ENCODE data around the gene TNFRSF1A. TPM values are rescaled to one million over a fixed set of nuclear protein-coding genes. Genes with fewer than 3 reads are reported as not detected.

Gene TNFRSF1A
- total RNA-seq, 1 experiment from 2014 or later: 59.9 TPM

GRCh38 chr12:6326316-6327228 lies 15.3 kb downstream of the TNFRSF1A start:
- Histone ChIP-seq H2BK15ac (ENCODE audit: low read depth, low read length) (no peak overlapping the region), H2AK5ac (ENCODE audit: insufficient read length, low read length) (no peak overlapping the region), H3K4me1 (ENCODE audit: insufficient read depth, low read length) (peaks cover 17% of the 10 kb centered on the region; the same call in 1 of the 2 replicates), H3K27ac (ENCODE audit: insufficient read length, low read depth, low read length) (no peak overlapping the region), H4K8ac (replicated peaks; ENCODE audit: insufficient read length, low read depth, low read length) (no peak overlapping the region), H3T11ph (ENCODE audit: low read length) (no peak overlapping the region), H3K4me2 (ENCODE audit: insufficient read depth, insufficient read length, low read length) (no peak overlapping the region), H3K9me3 (ENCODE audit: control insufficient read depth, low read depth, low read length) (no peaks in the 10 kb centered on the region), H3K23ac (ENCODE audit: insufficient read length, low read depth, low read length) (no peak overlapping the region), H3K14ac (ENCODE audit: insufficient read depth, low read length) (no peak overlapping the region), H4K5ac (ENCODE audit: insufficient read length, low read depth, low read length) (no peak overlapping the region), H2AFZ (ENCODE audit: low read length) (no peak overlapping the region), H3K18ac (ENCODE audit: insufficient read length, low read depth, low read length) (no peak overlapping the region), H2BK20ac (ENCODE audit: low read depth, low read length, poor library complexity, severe bottlenecking) (no peak overlapping the region), H2BK5ac (ENCODE audit: insufficient read length, low read length) (no peak overlapping the region), H4K91ac (ENCODE audit: insufficient read length, low read depth, low read length) (no peak overlapping the region), H2BK12ac (ENCODE audit: insufficient read length, low read depth, low read length) (no peak overlapping the region), H3K27me3 (ENCODE audit: insufficient read depth, low read length) (no peaks in the 10 kb centered on the region), H3K79me2 (ENCODE audit: insufficient read depth, low read length) (no peaks in the 10 kb centered on the region), H3K4ac (ENCODE audit: low read depth, low read length) (no peak overlapping the region), H3K23me2 (ENCODE audit: insufficient read length, low read depth, low read length, poor library complexity, severe bottlenecking) (no peaks in the 10 kb centered on the region), H3K9ac (ENCODE audit: extremely low read depth, insufficient read length, low read length) (no peak overlapping the region), H4K20me1 (ENCODE audit: control insufficient read depth, insufficient read depth, insufficient read length) (no peaks in the 10 kb centered on the region), H2BK120ac (ENCODE audit: low read depth, low read length, poor library complexity, severe bottlenecking) (no peak overlapping the region), H3K56ac (ENCODE audit: insufficient read length, low read depth, low read length) (no peak overlapping the region), H3K79me1 (ENCODE audit: insufficient read depth, low read depth, low read length, poor library complexity, severe bottlenecking) (no peaks in the 10 kb centered on the region)
- WGBS (ENCODE audit: extremely low coverage, insufficient read length, low lambda C conversion rate): no CpG with 5 or more reads among the region's 21 CpGs
- Mint-ChIP-seq H3K4me1 (peaks cover 49 to 63% of the 10 kb centered on the region in 2 experiments), H3K36me3 (ENCODE audit: insufficient read depth in 1 of 3, low read depth in 3 of 3) (peaks cover 20 to 45% (median 33%) of the 10 kb centered on the region in 3 experiments; a peak in 6 of 7 replicates), H3K27me3 (ENCODE audit: low read depth) (no peaks in the 10 kb centered on the region), H3K9me3 (no peaks in the 10 kb centered on the region), H3K27ac (peak overlapping the region; percentile 41 to 94 (median 87); a peak in 6 of 7 replicates), H3K4me3 (peak overlapping the region in 1 of 2 experiments; percentile 70; a peak in 3 of 5 replicates)
- peak; percentile 90 for DNase-seq
- TF ChIP-seq, protein P1, sequence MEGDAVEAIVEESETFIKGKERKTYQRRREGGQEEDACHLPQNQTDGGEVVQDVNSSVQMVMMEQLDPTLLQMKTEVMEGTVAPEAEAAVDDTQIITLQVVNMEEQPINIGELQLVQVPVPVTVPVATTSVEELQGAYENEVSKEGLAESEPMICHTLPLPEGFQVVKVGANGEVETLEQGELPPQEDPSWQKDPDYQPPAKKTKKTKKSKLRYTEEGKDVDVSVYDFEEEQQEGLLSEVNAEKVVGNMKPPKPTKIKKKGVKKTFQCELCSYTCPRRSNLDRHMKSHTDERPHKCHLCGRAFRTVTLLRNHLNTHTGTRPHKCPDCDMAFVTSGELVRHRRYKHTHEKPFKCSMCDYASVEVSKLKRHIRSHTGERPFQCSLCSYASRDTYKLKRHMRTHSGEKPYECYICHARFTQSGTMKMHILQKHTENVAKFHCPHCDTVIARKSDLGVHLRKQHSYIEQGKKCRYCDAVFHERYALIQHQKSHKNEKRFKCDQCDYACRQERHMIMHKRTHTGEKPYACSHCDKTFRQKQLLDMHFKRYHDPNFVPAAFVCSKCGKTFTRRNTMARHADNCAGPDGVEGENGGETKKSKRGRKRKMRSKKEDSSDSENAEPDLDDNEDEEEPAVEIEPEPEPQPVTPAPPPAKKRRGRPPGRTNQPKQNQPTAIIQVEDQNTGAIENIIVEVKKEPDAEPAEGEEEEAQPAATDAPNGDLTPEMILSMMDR (conservative IDR thresholded peaks at IDR 0.05): peak; percentile 78

All from H9 (cell line).